ENCODE results near the gene OR5B3. TPM values are rescaled to one million over a fixed set of nuclear protein-coding genes. Genes with fewer than 3 reads are reported as not detected.

The OR5B3 gene
- total RNA-seq, result not detected in 3 replicates
- long read RNA-seq, result 0 reads

DNA sequence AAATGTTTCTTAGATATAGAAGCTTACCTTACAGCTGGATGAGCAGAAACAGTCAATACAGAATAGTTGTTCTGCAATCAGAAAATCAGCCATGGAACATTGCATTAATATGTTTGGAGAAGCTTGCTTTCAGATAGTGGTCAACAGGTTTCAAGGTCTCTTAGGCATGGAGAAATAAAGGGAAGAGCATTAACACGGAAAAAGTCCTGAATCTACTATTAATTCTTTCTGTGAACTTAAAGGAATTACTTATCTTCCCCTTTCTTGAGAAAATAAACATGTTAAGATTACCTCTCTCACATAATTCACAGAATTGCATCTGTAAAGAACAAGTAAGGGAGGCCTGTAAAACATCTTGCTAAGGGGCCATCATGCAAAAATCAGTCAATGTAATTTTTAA is at the start of gene OR5B3:
TSS of gene OR5B3 (minus strand) at position 101 of the 400 bp plus-strand sequence. CDS start 3,465 bp downstream, outside the sequence.
- no peaks in the 10 kb centered on the region for H3K4me1 Mint-ChIP-seq (ENCODE audit: low read depth)
- TF ChIP-seq, protein P1, sequence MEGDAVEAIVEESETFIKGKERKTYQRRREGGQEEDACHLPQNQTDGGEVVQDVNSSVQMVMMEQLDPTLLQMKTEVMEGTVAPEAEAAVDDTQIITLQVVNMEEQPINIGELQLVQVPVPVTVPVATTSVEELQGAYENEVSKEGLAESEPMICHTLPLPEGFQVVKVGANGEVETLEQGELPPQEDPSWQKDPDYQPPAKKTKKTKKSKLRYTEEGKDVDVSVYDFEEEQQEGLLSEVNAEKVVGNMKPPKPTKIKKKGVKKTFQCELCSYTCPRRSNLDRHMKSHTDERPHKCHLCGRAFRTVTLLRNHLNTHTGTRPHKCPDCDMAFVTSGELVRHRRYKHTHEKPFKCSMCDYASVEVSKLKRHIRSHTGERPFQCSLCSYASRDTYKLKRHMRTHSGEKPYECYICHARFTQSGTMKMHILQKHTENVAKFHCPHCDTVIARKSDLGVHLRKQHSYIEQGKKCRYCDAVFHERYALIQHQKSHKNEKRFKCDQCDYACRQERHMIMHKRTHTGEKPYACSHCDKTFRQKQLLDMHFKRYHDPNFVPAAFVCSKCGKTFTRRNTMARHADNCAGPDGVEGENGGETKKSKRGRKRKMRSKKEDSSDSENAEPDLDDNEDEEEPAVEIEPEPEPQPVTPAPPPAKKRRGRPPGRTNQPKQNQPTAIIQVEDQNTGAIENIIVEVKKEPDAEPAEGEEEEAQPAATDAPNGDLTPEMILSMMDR (IDR thresholded peaks at IDR 0.05), result no peak
- H3K27me3 Mint-ChIP-seq (ENCODE audit: low read depth), result peaks cover 8% of the 10 kb centered on the region
- H3K9me3 Mint-ChIP-seq (ENCODE audit: low read depth), result peaks cover 37% of the 10 kb centered on the region
- H3K36me3 Mint-ChIP-seq (ENCODE audit: low read depth), result peaks cover 8% of the 10 kb centered on the region
- H3K4me3 Mint-ChIP-seq (ENCODE audit: unreplicated experiment), result no peak within 1 kb of the TSS
- no peak for DNase-seq (ENCODE audit: low spot score)
- H3K27ac Mint-ChIP-seq (ENCODE audit: unreplicated experiment), result no peak within 1 kb of the TSS

DNA sequence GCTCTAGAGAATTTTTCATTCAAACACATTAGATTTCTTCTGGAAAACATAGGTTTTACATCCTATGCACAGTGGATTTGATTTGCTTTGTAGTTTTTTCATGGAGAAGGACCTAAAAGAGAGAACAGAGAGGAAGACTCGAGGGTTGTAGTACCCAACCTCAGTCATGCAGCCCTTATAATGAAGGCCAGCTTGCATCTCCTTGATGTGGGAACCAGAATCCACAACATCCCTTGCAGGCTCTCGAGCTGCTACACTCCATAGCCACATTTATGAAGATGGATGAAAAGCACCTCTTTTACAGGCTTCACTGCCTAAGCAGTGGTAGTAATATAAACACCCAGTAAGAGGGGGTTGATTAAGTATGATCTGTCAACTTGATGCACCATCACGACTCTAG is 44.9 kb upstream of the OR5B3 start:
- TF ChIP-seq, protein P1 (IDR thresholded peaks at IDR 0.05), result no peak
- Mint-ChIP-seq H3K4me1 (ENCODE audit: low read depth) (no peaks in the 10 kb centered on the region), H3K36me3 (ENCODE audit: low read depth) (no peaks in the 10 kb centered on the region), H3K4me3 (ENCODE audit: unreplicated experiment) (no peak overlapping the region), H3K27ac (ENCODE audit: unreplicated experiment) (no peak overlapping the region), H3K27me3 (ENCODE audit: low read depth) (peaks cover 18% of the 10 kb centered on the region), H3K9me3 (ENCODE audit: low read depth) (peaks cover 22% of the 10 kb centered on the region)
- no peak for DNase-seq (ENCODE audit: low spot score)

DNA sequence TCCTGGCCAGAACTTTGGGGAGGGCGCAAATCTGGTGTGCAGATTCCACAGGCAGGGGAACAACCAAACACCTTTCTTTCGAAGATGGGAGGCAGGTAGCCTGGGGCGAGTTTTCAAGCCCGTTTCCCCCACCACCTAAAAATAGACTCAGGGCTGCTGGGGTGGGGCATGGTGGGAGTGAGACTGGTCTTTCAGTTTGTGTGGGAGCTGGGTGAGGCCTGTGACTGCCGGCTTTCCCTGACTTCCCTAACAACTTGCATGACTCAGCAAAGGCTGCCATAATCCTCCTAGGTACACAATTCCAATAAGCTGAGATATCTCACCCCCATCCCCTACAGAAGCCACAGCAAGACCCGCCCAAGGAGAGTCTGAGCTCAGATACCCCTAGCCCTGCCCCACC is 39.6 kb upstream of the OR5B3 start:
- Mint-ChIP-seq H3K4me1 (ENCODE audit: low read depth) (no peaks in the 10 kb centered on the region), H3K27ac (ENCODE audit: unreplicated experiment) (no peak overlapping the region), H3K9me3 (ENCODE audit: low read depth) (peaks cover 22% of the 10 kb centered on the region)

DNA sequence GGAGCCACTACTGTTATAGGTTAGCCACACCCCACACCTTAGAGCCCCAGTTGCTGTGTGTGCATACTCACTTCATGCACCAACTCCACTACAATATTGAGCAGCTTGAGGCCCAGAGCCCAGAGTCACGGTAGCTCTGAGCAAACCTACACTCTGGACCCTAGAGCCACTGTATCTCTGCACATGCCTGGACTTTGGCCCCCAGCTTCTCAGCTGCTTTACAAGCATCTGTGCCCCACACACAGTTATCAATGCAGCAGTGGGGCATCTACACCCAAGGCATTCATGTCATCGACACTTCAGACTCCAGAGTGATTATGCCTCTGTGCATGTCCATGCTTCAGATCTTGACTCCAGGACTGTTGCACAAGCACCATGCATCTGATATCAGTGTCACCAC is 37.6 kb upstream of the OR5B3 start:
- no peak overlapping the region for H3K27ac Mint-ChIP-seq (ENCODE audit: unreplicated experiment)
- H3K9me3 Mint-ChIP-seq (ENCODE audit: low read depth), result peaks cover 23% of the 10 kb centered on the region
- H3K4me1 Mint-ChIP-seq (ENCODE audit: low read depth), result no peaks in the 10 kb centered on the region
- peaks cover 19% of the 10 kb centered on the region for H3K27me3 Mint-ChIP-seq (ENCODE audit: low read depth)
- no peaks in the 10 kb centered on the region for H3K36me3 Mint-ChIP-seq (ENCODE audit: low read depth)
- TF ChIP-seq, protein P1 (IDR thresholded peaks at IDR 0.05), result no peak
- H3K4me3 Mint-ChIP-seq (ENCODE audit: unreplicated experiment), result no peak overlapping the region
- DNase-seq (ENCODE audit: low spot score), result no peak

More for the DNA sequence above, 39.6 kb upstream of the OR5B3 start:
- TF ChIP-seq, protein P1 (IDR thresholded peaks at IDR 0.05), result no peak
- no peak for DNase-seq (ENCODE audit: low spot score)
- H3K27me3 Mint-ChIP-seq (ENCODE audit: low read depth), result peaks cover 9% of the 10 kb centered on the region
- H3K36me3 Mint-ChIP-seq (ENCODE audit: low read depth), result no peaks in the 10 kb centered on the region
- H3K4me3 Mint-ChIP-seq (ENCODE audit: unreplicated experiment), result no peak overlapping the region

DNA sequence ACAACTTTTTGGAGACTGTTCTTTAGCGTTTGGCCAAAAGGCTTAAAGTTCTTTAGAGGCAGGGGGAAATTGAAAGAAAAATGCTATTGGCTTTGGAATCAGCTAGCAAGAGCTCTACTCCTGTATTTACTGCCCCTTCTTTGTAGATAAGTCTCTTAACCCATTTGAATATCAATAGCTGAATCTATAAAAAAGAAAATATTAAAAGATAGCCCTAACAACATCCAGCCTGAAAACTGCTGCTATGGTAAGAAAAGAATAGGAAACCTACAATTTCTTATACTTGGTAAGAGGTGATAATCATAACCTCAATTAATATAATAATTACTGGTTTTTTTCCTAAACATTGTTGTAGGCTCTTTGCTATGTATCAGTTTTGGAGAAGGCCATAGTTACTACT is 35.5 kb upstream of the OR5B3 start, which contains the start of gene OR5B12:
TSS of gene OR5B12 (minus strand) at position 101 of the 400 bp plus-strand sequence. CDS start 2,085 bp downstream, outside the sequence.
- Mint-ChIP-seq H3K27me3 (ENCODE audit: low read depth) (peaks cover 19% of the 10 kb centered on the region), H3K4me3 (ENCODE audit: unreplicated experiment) (no peak within 1 kb of the TSS), H3K36me3 (ENCODE audit: low read depth) (no peaks in the 10 kb centered on the region), H3K9me3 (ENCODE audit: low read depth) (peaks cover 14% of the 10 kb centered on the region), H3K27ac (ENCODE audit: unreplicated experiment) (no peak within 1 kb of the TSS), H3K4me1 (ENCODE audit: low read depth) (no peaks in the 10 kb centered on the region)
- no peak for DNase-seq (ENCODE audit: low spot score)
- TF ChIP-seq, protein P1 (IDR thresholded peaks at IDR 0.05), result no peak

Measured in chondrocyte (in vitro differentiated cells).